ENCODE measurements around the gene EMILIN2. TPM values are rescaled to one million over a fixed set of nuclear protein-coding genes. Genes with fewer than 3 reads are reported as not detected.

EMILIN2 gene
- total RNA-seq, 1 experiment from 2014 or later: 0.07 TPM

DNA sequence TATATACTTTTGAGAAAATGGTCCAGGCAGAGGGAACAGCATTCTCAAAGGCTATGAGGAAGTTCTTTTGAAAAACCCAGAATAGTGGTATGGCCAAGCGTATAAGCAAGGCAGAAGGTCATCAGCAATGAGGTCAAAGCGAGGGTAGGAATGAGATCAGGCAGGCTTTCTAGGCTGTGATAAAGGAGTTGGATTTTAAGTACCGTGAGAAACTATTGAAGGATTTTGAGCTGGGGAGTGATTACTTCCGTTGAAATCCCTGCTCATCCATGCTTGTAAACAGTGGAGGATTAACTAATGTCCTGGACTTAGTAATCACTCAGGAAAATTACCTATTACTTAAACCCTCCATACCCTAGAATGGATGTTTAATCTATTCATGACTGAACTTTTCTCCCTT is 50.2 kb downstream of the EMILIN2 start:
- Histone ChIP-seq H2AFZ (no peak overlapping the region), H3K4me1 (replicated peaks; ENCODE audit: insufficient read depth) (no peaks in the 10 kb centered on the region), H4K20me1 (ENCODE audit: insufficient read depth) (no peaks in the 10 kb centered on the region), H3K79me2 (ENCODE audit: low read depth) (no peaks in the 10 kb centered on the region), H3K36me3 (ENCODE audit: low read depth) (no peaks in the 10 kb centered on the region), H3K27me3 (ENCODE audit: insufficient read depth, low read depth) (no peaks in the 10 kb centered on the region), H3K4me2 (no peak overlapping the region), H3K4me3 (no peak overlapping the region), H3K9me3 (ENCODE audit: insufficient read depth, low read depth) (no peaks in the 10 kb centered on the region), H3K9me2 (ENCODE audit: insufficient read depth) (no peaks in the 10 kb centered on the region), H3F3A (ENCODE audit: insufficient read depth, low read depth) (no peaks in the 10 kb centered on the region), H3K27ac (no peak overlapping the region)
- intact Hi-C loops (cut with micrococcal nuclease; ENCODE audit: unreplicated experiment): no loop called here
- ChIA-PET POLR2A (ENCODE audit: unreplicated experiment) (no interaction called here), CTCF (no interaction called here)
- DNase-seq: no peak
- no TSS peak for BruUV-seq (replicated peaks)
- TF ChIP-seq EZH2 (IDR thresholded peaks at IDR 0.05; ENCODE audit: low read depth): no peak
- TF ChIP-seq, protein P1, sequence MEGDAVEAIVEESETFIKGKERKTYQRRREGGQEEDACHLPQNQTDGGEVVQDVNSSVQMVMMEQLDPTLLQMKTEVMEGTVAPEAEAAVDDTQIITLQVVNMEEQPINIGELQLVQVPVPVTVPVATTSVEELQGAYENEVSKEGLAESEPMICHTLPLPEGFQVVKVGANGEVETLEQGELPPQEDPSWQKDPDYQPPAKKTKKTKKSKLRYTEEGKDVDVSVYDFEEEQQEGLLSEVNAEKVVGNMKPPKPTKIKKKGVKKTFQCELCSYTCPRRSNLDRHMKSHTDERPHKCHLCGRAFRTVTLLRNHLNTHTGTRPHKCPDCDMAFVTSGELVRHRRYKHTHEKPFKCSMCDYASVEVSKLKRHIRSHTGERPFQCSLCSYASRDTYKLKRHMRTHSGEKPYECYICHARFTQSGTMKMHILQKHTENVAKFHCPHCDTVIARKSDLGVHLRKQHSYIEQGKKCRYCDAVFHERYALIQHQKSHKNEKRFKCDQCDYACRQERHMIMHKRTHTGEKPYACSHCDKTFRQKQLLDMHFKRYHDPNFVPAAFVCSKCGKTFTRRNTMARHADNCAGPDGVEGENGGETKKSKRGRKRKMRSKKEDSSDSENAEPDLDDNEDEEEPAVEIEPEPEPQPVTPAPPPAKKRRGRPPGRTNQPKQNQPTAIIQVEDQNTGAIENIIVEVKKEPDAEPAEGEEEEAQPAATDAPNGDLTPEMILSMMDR (conservative IDR thresholded peaks at IDR 0.05): no peak

DNA sequence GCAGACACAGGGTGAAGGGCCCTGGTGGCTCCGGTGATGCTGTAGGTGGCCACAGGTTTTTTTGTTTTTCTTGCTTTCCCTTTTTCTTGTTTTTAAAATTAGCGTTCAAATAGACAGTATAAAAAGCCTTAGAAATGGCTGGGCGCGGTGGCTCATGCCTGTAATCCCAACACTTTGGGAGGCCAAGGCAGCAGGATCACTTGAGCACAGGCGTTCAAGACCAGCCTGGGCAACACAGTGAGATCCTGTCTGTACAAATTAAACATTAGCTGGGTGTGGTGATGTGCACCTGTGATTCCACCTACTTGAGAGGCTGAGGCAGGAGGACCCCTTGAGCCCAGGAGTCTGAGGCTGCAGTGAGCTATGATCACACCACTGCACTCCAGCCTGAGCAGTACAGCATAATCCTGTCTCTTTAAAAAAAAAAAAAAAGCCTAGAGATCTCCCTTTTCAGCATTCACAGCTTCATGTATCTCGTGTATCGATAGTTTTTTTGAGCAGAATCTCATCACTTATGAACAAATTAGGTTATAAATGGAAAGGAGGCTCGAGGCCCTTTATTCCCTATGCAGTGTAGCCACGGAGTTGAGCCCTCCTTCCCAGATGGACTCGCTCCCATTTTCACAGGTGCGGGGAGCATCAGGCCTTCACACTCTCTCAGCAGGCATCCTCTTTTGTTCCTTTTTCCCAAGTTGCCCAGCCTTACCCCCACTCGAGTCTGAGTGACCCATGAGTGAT is 50.8 kb downstream of the EMILIN2 start:
- ChIA-PET POLR2A (ENCODE audit: unreplicated experiment) (no interaction called here), CTCF (no interaction called here)
- no peak overlapping the region for H2AFZ ChIP-seq
- no peaks in the 10 kb centered on the region for H3K9me2 ChIP-seq (ENCODE audit: insufficient read depth)
- TF ChIP-seq, protein P1 (conservative IDR thresholded peaks at IDR 0.05): no peak
- TF ChIP-seq EZH2 (IDR thresholded peaks at IDR 0.05; ENCODE audit: low read depth): no peak
- no peak overlapping the region for H3K4me2 ChIP-seq
- no peaks in the 10 kb centered on the region for H3K36me3 ChIP-seq (ENCODE audit: low read depth)
- H3K4me1 ChIP-seq (replicated peaks; ENCODE audit: insufficient read depth): no peaks in the 10 kb centered on the region
- no peaks in the 10 kb centered on the region for H3K9me3 ChIP-seq (ENCODE audit: insufficient read depth, low read depth)
- no peaks in the 10 kb centered on the region for H3F3A ChIP-seq (ENCODE audit: insufficient read depth, low read depth)
- no peak overlapping the region for H3K27ac ChIP-seq
- no TSS peak for BruUV-seq (replicated peaks)
- H3K79me2 ChIP-seq (ENCODE audit: low read depth): no peaks in the 10 kb centered on the region
- intact Hi-C loops (cut with micrococcal nuclease; ENCODE audit: unreplicated experiment): no loop called here
- DNase-seq: no peak
- H3K4me3 ChIP-seq: no peak overlapping the region
- no peaks in the 10 kb centered on the region for H3K27me3 ChIP-seq (ENCODE audit: insufficient read depth, low read depth)
- no peaks in the 10 kb centered on the region for H4K20me1 ChIP-seq (ENCODE audit: insufficient read depth)

DNA sequence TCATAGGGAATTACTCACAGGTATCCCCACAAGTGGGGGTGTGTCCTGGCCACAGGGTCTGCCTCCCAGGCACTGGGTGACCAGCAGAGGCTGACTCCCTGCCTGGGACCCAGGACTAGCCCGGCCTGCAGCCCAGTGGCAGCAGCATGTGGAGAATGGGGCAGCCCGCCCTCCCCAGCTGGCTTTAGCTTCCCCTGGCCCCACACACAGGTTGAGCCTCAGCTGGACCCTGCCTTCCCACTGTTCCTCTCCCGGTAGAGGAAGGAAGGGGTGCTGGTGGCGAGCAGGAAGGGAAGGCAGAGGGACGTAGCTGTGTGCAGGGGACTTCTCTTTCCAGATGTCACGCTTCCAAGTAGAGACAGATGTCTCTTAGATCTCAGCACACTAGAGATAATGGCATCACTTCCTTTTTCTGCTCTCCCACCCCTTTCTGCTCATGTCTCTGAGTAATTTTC is 51.4 kb downstream of the EMILIN2 start:
- no peaks in the 10 kb centered on the region for H3K36me3 ChIP-seq (ENCODE audit: low read depth)
- BruUV-seq (replicated peaks): no TSS peak

More for the DNA sequence above, 51.4 kb downstream of the EMILIN2 start:
- H3K4me1 ChIP-seq (replicated peaks; ENCODE audit: insufficient read depth): no peaks in the 10 kb centered on the region
- DNase-seq: no peak
- no peaks in the 10 kb centered on the region for H3K27me3 ChIP-seq (ENCODE audit: insufficient read depth, low read depth)
- intact Hi-C loops (cut with micrococcal nuclease; ENCODE audit: unreplicated experiment): no loop called here
- no peaks in the 10 kb centered on the region for H3K9me3 ChIP-seq (ENCODE audit: insufficient read depth, low read depth)
- H3K4me3 ChIP-seq: no peak overlapping the region
- no peaks in the 10 kb centered on the region for H3F3A ChIP-seq (ENCODE audit: insufficient read depth, low read depth)
- H3K9me2 ChIP-seq (ENCODE audit: insufficient read depth): no peaks in the 10 kb centered on the region
- TF ChIP-seq, protein P1 (conservative IDR thresholded peaks at IDR 0.05): no peak
- no peak for TF ChIP-seq EZH2 (IDR thresholded peaks at IDR 0.05; ENCODE audit: low read depth)
- ChIA-PET CTCF (no interaction called here), POLR2A (ENCODE audit: unreplicated experiment) (no interaction called here)
- H2AFZ ChIP-seq: no peak overlapping the region
- no peak overlapping the region for H3K4me2 ChIP-seq
- no peaks in the 10 kb centered on the region for H3K79me2 ChIP-seq (ENCODE audit: low read depth)
- no peaks in the 10 kb centered on the region for H4K20me1 ChIP-seq (ENCODE audit: insufficient read depth)
- H3K27ac ChIP-seq: no peak overlapping the region

Measured in PC-9 (cell line).